Measurements from ENCODE around the gene EHF.

DNA sequence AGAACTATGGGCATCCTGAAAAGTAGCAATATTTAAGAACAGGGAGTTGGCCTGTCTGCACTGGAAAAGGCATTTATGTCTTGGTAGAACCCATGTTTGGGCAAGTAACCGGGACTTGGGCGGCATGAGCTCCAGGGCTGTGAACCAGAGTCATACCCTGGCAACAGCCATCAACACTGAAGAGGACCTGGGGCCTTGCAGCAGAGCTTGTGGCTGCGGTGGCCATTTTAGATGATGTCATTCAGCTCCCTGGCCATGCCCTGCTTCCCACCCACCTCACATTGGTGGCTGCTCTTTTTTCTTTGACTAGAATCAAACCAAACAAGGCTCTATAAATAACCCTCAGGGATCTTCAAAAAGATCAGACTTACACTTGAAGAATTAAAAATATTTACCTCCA is 26.6 kb downstream of the EHF start:
- TF ChIP-seq, protein P1, sequence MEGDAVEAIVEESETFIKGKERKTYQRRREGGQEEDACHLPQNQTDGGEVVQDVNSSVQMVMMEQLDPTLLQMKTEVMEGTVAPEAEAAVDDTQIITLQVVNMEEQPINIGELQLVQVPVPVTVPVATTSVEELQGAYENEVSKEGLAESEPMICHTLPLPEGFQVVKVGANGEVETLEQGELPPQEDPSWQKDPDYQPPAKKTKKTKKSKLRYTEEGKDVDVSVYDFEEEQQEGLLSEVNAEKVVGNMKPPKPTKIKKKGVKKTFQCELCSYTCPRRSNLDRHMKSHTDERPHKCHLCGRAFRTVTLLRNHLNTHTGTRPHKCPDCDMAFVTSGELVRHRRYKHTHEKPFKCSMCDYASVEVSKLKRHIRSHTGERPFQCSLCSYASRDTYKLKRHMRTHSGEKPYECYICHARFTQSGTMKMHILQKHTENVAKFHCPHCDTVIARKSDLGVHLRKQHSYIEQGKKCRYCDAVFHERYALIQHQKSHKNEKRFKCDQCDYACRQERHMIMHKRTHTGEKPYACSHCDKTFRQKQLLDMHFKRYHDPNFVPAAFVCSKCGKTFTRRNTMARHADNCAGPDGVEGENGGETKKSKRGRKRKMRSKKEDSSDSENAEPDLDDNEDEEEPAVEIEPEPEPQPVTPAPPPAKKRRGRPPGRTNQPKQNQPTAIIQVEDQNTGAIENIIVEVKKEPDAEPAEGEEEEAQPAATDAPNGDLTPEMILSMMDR (IDR thresholded peaks at IDR 0.05): no peak
- TF ChIP-seq POLR2AphosphoS5 (IDR thresholded peaks at IDR 0.05): no peak

Measured in stomach (tissue), 4 donors.